Breast epithelium (tissue), 4 donors: ENCODE measurements around the gene HYDIN. TPM values are rescaled to one million over a fixed set of nuclear protein-coding genes. Genes with fewer than 3 reads are reported as not detected.

Experiments
- DNase-seq, 2 donors: peaks; one replicate each; pipeline ENCODE4 v3.0.0-alpha.2; 2019; ENCODE audit warnings: low spot score in 2 of 2
- H3K27ac ChIP-seq, 2 donors: fragments of 200-600 bp; sonication (generic) in 1 of 2; one replicate each; pipeline ENCODE4 v1.5.1; 2016 to 2019; ENCODE audit warnings: mild to moderate bottlenecking in 1 of 2
- H3K27me3 ChIP-seq, 2 donors: fragments of 200-600 bp; sonication (generic) in 1 of 2; one replicate each; pipeline versions ENCODE4 v1.5.1 to v1.6.0; 2017 to 2019; ENCODE audit warnings: control low read depth in 1 of 2, mild to moderate bottlenecking in 1 of 2
- H3K36me3 ChIP-seq: fragments of 200-600 bp; one replicate; pipeline ENCODE4 v1.5.1; 2019
- H3K4me1 ChIP-seq, 2 donors: fragments of 200-600 bp; sonication (generic); one replicate each; pipeline ENCODE4 v1.5.1; 2016 to 2019; ENCODE audit warnings: control low read depth in 1 of 2
- H3K4me3 ChIP-seq, 3 donors: fragments of 200-600 bp; sonication (generic); 1 replicate in 2 of 3; 2 replicates in 1 of 3; pipeline ENCODE4 v1.5.1; 2016 to 2019; ENCODE audit warnings: mild to moderate bottlenecking in 3 of 3, moderate library complexity in 2 of 3
- H3K9me3 ChIP-seq, 2 donors: fragments of 200-600 bp; sonication (generic) in 1 of 2; one replicate each; pipeline ENCODE4 v1.5.1; 2016 to 2019; ENCODE audit warnings: control low read depth in 1 of 2
- POLR2A ChIP-seq: fragments of 450-650 bp; IDR thresholded peaks from one replicate; pipeline ENCODE4 v1.6.1; 2016; ENCODE audit warnings: antibody characterized with exemption, mild to moderate bottlenecking, moderate library complexity
- POLR2AphosphoS5 ChIP-seq, 3 donors: sonication (generic); formaldehyde crosslinking; IDR thresholded peaks; one replicate each; pipeline ENCODE4 v1.6.1; 2017; ENCODE audit warnings: antibody characterized with exemption in 3 of 3
- intact Hi-C: fragments of 100-400 bp; cut with DNase I; formaldehyde crosslinking; loops from one replicate; pipeline ENCODE4 v1.15.1; 2023; ENCODE audit warnings: low total_unique reads
- total RNA-seq, 3 donors: library from RNA; depleted of rRNA; stranded (reverse); fragments of >200 nt; gene quantifications; one replicate each; pipeline ENCODE4 v1.1.0, GENCODE V29; 2016
- TF ChIP-seq, protein P1 (sequence below), 3 donors: fragments of 450-650 bp; IDR thresholded peaks; one replicate each; pipeline ENCODE4 v1.5.1; 2016 to 2017; ENCODE audit warnings: antibody characterized with exemption in 3 of 3, mild to moderate bottlenecking in 3 of 3, moderate library complexity in 3 of 3

Gene HYDIN
- total RNA-seq, 3 donors from 2014 or later = 0.96 to 9.4 (median 4.9) TPM

DNA sequence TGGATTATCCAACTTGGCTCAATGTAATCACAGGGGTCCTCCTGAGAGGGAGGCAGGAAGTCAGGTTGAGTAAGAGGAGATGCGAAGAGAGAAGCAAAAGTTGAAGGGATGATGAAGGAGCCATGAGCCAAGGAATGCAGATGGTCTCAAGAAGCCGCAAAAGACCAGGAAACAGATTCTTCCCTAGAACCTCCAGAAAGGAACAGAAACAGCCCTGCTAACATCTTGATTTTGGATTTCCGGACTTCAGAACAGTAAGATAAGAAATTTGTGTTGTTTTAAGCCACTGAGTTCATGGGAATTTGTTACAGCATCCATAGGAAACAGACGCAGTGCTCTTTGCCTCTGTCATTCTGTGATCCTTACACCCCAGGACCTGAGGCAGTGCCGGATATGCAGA is 31.9 kb upstream of the HYDIN start:
- intact Hi-C loops = no loop called here
- TF ChIP-seq POLR2A = no peak
- TF ChIP-seq, protein P1, sequence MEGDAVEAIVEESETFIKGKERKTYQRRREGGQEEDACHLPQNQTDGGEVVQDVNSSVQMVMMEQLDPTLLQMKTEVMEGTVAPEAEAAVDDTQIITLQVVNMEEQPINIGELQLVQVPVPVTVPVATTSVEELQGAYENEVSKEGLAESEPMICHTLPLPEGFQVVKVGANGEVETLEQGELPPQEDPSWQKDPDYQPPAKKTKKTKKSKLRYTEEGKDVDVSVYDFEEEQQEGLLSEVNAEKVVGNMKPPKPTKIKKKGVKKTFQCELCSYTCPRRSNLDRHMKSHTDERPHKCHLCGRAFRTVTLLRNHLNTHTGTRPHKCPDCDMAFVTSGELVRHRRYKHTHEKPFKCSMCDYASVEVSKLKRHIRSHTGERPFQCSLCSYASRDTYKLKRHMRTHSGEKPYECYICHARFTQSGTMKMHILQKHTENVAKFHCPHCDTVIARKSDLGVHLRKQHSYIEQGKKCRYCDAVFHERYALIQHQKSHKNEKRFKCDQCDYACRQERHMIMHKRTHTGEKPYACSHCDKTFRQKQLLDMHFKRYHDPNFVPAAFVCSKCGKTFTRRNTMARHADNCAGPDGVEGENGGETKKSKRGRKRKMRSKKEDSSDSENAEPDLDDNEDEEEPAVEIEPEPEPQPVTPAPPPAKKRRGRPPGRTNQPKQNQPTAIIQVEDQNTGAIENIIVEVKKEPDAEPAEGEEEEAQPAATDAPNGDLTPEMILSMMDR (IDR thresholded peaks at IDR 0.05) = no peak
- no peaks in the 10 kb centered on the region for H3K27me3 ChIP-seq
- no peaks in the 10 kb centered on the region for H3K36me3 ChIP-seq
- no peak overlapping the region for H3K4me3 ChIP-seq
- no peaks in the 10 kb centered on the region for H3K9me3 ChIP-seq
- no peak overlapping the region for H3K27ac ChIP-seq
- H3K4me1 ChIP-seq = no peaks in the 10 kb centered on the region
- DNase-seq = no peak

DNA sequence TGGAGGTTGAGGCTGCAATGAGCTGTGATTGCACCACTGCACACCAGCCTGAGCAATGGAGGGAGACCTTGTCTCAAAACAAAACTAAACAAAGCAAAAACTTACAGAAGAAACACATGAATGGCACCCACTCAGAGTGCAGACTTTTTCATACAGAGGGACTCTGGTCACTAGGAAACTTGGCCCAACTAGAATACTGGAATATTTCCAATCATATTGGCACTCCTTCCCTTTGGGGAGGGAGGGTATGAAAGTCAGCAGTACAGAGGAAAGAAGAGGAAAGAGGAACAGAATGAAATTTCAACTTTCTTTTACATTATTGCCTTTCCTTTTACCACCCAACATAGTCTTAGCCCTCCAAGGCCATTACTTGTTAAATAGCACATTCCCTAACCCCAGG is 30.5 kb upstream of the HYDIN start:
- intact Hi-C loops = no loop called here
- DNase-seq = no peak
- H3K27me3 ChIP-seq = no peaks in the 10 kb centered on the region
- H3K27ac ChIP-seq = no peak overlapping the region
- no peaks in the 10 kb centered on the region for H3K36me3 ChIP-seq
- no peaks in the 10 kb centered on the region for H3K4me1 ChIP-seq
- H3K9me3 ChIP-seq = no peaks in the 10 kb centered on the region
- no peak overlapping the region for H3K4me3 ChIP-seq
- TF ChIP-seq, protein P1 (IDR thresholded peaks at IDR 0.05) = no peak
- no peak for TF ChIP-seq POLR2AphosphoS5 (IDR thresholded peaks at IDR 0.05)
- TF ChIP-seq POLR2A = no peak

DNA sequence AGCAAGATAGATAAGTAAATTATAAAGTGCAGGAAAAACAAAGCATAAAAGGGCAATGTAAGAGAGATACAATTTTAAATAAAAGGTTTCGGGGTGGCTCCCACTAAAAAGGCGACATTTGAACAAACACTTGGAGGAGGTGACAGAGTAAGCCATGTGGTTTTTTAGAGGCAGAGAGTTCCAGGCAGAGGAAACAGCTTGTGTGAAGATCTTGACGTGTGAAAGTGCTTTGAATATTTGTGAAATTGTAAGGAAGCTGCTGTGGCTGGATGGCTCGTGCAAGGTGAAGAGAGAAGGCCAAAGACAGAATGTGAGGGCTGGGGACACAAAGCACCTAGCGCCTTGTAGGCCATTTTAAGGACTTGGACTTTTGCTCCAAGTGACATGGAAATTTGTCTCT is 28.6 kb upstream of the HYDIN start:
- Histone ChIP-seq H3K4me3 (no peak overlapping the region), H3K27me3 (no peaks in the 10 kb centered on the region), H3K4me1 (no peaks in the 10 kb centered on the region), H3K27ac (no peak overlapping the region), H3K36me3 (no peaks in the 10 kb centered on the region), H3K9me3 (no peaks in the 10 kb centered on the region)
- TF ChIP-seq, protein P1 (IDR thresholded peaks at IDR 0.05) = no peak
- TF ChIP-seq POLR2AphosphoS5 (IDR thresholded peaks at IDR 0.05) = no peak
- TF ChIP-seq POLR2A = no peak
- intact Hi-C loops = no loop called here
- DNase-seq = no peak

DNA sequence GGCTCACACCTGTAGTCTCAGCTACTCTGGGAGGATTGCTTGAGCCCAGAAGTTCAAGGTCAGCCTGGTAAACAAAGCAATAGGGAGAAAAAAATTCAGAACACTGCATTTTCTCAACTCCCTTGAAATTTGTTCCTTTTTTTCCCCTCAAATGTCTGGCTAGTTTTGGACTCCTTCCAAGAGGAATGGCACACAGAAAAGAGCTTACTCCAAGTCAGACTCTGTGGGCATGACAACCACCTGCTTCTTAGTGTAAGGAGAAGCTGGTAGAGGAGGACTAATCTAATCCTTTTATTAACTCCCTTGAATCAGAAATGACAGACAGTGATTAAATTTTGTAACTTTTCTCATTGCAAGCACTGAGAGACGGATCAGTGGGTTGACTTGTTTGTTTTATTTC is 27.9 kb upstream of the HYDIN start:
- intact Hi-C loops = no loop called here
- no peak for DNase-seq
- H3K27me3 ChIP-seq = no peaks in the 10 kb centered on the region
- TF ChIP-seq POLR2A = no peak
- TF ChIP-seq, protein P1 (IDR thresholded peaks at IDR 0.05) = no peak
- no peak for TF ChIP-seq POLR2AphosphoS5 (IDR thresholded peaks at IDR 0.05)
- H3K4me1 ChIP-seq = no peaks in the 10 kb centered on the region
- no peaks in the 10 kb centered on the region for H3K36me3 ChIP-seq
- no peak overlapping the region for H3K27ac ChIP-seq
- no peak overlapping the region for H3K4me3 ChIP-seq
- H3K9me3 ChIP-seq = no peaks in the 10 kb centered on the region

DNA sequence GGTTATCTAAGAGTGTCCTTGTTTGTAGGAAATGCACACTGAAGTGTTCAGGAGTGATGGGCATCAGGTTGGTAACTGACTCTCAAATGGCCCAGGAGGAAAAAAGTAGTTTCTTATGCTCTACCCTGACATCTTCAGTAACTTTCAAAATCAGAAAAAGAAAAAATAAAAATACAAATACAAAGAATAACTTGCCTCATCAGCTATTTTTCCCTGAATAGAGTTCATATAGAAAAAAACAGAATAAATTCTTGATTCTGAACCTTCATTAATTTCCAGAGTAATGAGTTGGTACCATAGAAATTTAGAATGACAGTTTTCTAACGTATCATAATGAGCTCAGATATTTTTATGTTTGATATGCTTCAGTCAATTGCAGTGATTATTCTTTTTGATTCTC is 27.2 kb upstream of the HYDIN start:
- H3K4me1 ChIP-seq = no peaks in the 10 kb centered on the region
- no peak overlapping the region for H3K4me3 ChIP-seq
- no peak for DNase-seq
- H3K27ac ChIP-seq = no peak overlapping the region
- H3K36me3 ChIP-seq = no peaks in the 10 kb centered on the region
- no peaks in the 10 kb centered on the region for H3K27me3 ChIP-seq
- TF ChIP-seq, protein P1 (IDR thresholded peaks at IDR 0.05) = no peak
- H3K9me3 ChIP-seq = no peaks in the 10 kb centered on the region
- intact Hi-C loops = no loop called here
